NT2/D1 (cell line): Measurements from ENCODE around the gene MICALL2.

Experiments used
- SUZ12 ChIP-seq: IDR thresholded peaks from 2 replicates; pipeline ENCODE4 v1.6.1; 2011; ENCODE audit not compliant: insufficient read length, insufficient read depth; ENCODE audit errors: extremely low read depth
- YY1 ChIP-seq: IDR thresholded peaks from 2 replicates; pipeline ENCODE4 v1.6.1; 2011; ENCODE audit not compliant: insufficient read length, insufficient read depth
- ZNF274 ChIP-seq: IDR thresholded peaks from 2 replicates; pipeline ENCODE4 v1.6.1; 2011; ENCODE audit warnings: mild to moderate bottlenecking, low read depth, low read length

- TF ChIP-seq ZNF274 (no peak), YY1 (no peak), SUZ12 (no peak)
Observed at GRCh38 chr7:1446620-1447032, 12.6 kb downstream of the MICALL2 start.
